GM20431 (cell line): ENCODE measurements around the gene CCDC88A.
"Not testable (repeated sequence)": the region's sequence is repeated elsewhere in the genome, so short reads cannot be mapped to it uniquely, and the experiment has no call there.

Source experiments
- in situ Hi-C: fragments of 300-500 bp; cut with MseI, MboI; formaldehyde crosslinking; loops from one replicate; pipeline ENCODE4 v1.15.0; 2020; ENCODE audit warnings: low sequenced_read_pairs; ENCODE audit not compliant: unreplicated experiment

Gene CCDC88A

DNA sequence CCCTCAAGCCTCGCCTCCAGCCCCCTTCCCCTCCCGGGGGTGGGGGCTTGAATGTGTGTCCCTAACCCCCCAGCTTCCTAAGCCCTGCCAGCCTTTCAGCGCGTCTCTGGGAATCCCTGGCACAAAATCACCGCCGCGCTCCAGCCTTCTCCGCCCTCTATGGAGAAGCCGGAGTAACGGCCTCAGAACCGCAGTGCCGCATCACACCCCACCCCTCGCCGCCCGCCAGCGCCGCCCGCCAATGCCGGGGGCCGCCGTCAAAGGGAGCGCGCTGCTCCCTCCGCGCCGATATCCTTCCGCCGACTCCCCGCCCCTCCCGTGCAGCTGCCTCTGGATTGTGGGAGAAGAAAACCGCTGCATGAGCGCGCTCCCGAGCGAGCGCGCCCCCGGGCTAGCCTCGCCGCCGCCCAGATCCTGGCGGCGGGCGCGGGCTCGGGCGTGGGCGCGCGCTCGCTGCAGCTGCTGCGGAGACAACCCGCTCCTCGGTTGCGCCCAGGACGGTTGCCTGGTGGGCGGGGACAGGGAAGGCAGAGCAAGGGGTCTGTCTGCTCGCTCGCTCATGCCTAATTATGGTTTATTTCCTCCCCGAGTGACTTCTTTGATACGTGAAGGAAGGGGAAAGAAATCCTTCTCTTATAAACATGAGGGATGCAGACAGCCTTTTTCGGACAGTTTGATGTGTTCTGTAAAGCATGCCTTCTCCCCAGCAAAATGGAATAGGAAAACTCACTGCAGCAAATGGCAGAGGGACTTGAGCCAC, at the start of gene CCDC88A:
Gene CCDC88A, minus strand, starts transcription at position 178 of the 760 bp plus-strand sequence. CDS start 777 bp downstream, outside the sequence.
- in situ Hi-C loops: no loop called here

GRCh38 chr2:55461679-55462078, 42.0 kb upstream of the CCDC88A start:
- in situ Hi-C loops: no loop called here

DNA sequence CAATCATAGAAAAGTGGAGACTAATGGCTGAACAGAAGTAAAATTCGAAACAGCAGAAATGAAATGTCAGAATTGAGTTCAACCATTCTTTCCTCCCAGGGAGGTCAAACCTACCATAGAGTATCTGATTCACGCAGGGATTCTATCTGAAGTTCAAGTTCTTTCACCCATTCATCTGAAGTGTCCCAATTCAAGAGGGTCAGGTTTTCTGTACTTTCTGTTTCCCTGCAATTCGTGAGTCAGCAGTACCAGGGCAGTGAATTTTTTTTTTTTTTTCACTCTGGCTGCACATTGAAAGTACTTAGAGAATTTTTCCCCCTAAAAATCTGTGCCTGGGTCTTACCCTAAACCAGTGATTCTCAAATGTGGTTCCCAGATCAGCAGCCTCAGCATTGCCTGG, 40.9 kb upstream of the CCDC88A start:
- in situ Hi-C loops: no loop called here

GRCh38 chr2:55459714-55460274, 40.1 kb upstream of the CCDC88A start:
- in situ Hi-C loops: no loop called here

- in situ Hi-C loops: no loop called here
Observed at GRCh38 chr2:55459279-55459678, 39.6 kb upstream of the CCDC88A start.

- in situ Hi-C loops: no loop called here
Observed at GRCh38 chr2:55454121-55454520, 34.5 kb upstream of the CCDC88A start.

- in situ Hi-C loops: no loop called here
Observed at GRCh38 chr2:55452879-55453278, 33.2 kb upstream of the CCDC88A start.

- in situ Hi-C loops: no loop called here
Observed at GRCh38 chr2:55451699-55452098, 32.0 kb upstream of the CCDC88A start.

- in situ Hi-C loops: not testable (repeated sequence)
Observed at GRCh38 chr2:55450014-55450413, 30.4 kb upstream of the CCDC88A start.

GRCh38 chr2:55442045-55442760, 22.5 kb upstream of the CCDC88A start:
- in situ Hi-C loops: not testable (repeated sequence)

GRCh38 chr2:55441280-55441892, 21.7 kb upstream of the CCDC88A start:
- in situ Hi-C loops: no loop called here

GRCh38 chr2:55439101-55439397, 19.4 kb upstream of the CCDC88A start:
- in situ Hi-C loops: no loop called here

- in situ Hi-C loops: no loop called here
Observed at GRCh38 chr2:55438391-55439100, 18.9 kb upstream of the CCDC88A start.

- in situ Hi-C loops: no loop called here
Observed at GRCh38 chr2:55437515-55438390, 18.1 kb upstream of the CCDC88A start.

GRCh38 chr2:55431982-55432627, 12.4 kb upstream of the CCDC88A start:
- in situ Hi-C loops: no loop called here

- in situ Hi-C loops: no loop called here
Observed at GRCh38 chr2:55430211-55430975, 10.7 kb upstream of the CCDC88A start.

DNA sequence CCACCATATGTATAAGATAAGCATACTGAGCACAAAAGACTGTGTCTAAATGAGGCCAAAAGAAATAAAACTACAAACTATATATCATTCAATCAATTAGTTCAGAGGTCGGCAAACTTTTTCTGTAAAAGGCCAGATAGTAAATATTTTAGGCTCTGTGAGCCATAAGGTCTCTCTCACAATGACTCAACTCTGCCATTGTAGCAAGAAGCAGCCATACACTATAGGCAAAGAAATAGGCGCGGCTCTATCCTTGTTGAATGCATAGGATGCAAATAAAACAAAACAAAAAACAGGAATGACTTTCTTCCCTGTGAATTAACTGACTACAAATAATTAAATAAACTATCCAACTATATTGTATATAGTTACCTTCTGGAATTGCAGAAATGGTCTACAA, 8.6 kb upstream of the CCDC88A start:
- in situ Hi-C loops: no loop called here

- in situ Hi-C loops: no loop called here
Observed at GRCh38 chr2:55425431-55425831, 5.8 kb upstream of the CCDC88A start.
